ENCODE measurements around the gene NUCB1. TPM values are rescaled to one million over a fixed set of nuclear protein-coding genes. Genes with fewer than 3 reads are reported as not detected.
"Not testable (repeated sequence)": the region's sequence is repeated elsewhere in the genome, so short reads cannot be mapped to it uniquely, and the experiment has no call there.

NUCB1 gene
- total RNA-seq, 1 donor: 300 TPM

DNA sequence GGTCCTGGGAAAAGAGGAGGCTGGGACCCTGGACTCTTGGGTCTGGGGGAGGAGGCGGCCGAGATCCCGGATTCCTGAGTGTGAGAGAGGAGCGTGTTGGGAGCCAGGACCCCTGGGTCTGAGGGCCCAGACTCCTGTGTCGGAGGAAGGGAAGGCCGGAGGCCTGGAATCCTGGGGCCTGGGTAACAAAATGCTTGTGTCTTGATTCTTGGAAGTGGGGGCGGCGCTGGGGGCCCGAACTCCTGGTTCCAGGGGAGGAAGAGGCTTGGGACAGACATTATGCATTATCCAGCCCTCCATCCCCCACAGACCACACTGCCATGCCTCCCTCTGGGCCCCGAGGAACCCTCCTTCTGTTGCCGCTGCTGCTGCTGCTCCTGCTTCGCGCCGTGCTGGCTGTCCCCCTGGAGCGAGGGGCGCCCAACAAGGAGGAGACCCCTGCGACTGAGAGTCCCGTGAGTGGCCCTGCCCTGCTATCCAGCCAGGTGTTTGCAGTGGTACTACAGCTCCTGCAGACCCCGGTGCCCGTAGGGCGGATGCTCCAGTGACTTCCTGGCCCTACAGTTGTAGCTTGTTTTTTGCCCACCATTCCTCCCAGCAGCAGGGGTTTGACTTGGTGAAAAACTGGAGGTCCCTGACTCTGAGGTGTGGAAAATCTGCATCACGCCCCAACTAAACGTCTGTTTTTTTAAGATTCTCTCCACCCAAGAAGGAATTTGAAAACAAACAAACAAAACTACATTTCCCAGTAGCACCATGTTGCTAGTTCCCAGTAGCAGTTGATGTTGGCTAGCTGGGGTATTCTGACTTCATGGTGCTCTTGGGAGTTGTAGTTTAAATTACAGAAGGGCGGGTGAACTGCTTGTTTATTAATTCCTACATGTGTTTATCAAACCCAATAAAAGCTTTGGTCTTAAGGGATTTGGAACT, 630 bp downstream of the NUCB1 start:
- Histone ChIP-seq H3K36me3 (ENCODE audit: insufficient read depth, low read length) (peaks cover 15% of the 10 kb centered on the region), H2AFZ (ENCODE audit: low read length) (peak overlapping the region; percentile 83), H3K9me3 (ENCODE audit: low read depth, low read length) (no peaks in the 10 kb centered on the region), H3K4me1 (ENCODE audit: insufficient read depth, low read length) (peaks cover 8% of the 10 kb centered on the region), H3K4me3 (ENCODE audit: insufficient read depth, low read length) (peak overlapping the region; percentile 93), H3K27ac (ENCODE audit: low read depth, low read length) (peak overlapping the region; percentile 81), H3K79me2 (ENCODE audit: insufficient read depth, low read length) (peaks cover 34% of the 10 kb centered on the region), H4K20me1 (ENCODE audit: insufficient read depth, low read length) (peaks cover 11% of the 10 kb centered on the region), H3K27me3 (ENCODE audit: insufficient read depth, low read length) (no peaks in the 10 kb centered on the region), H3K4me2 (ENCODE audit: insufficient read depth, low read length) (peak overlapping the region; percentile 97)
- peak; percentile 96 for DNase-seq (ENCODE audit: insufficient read length, low spot score, missing footprints)
- TF ChIP-seq, protein P1, sequence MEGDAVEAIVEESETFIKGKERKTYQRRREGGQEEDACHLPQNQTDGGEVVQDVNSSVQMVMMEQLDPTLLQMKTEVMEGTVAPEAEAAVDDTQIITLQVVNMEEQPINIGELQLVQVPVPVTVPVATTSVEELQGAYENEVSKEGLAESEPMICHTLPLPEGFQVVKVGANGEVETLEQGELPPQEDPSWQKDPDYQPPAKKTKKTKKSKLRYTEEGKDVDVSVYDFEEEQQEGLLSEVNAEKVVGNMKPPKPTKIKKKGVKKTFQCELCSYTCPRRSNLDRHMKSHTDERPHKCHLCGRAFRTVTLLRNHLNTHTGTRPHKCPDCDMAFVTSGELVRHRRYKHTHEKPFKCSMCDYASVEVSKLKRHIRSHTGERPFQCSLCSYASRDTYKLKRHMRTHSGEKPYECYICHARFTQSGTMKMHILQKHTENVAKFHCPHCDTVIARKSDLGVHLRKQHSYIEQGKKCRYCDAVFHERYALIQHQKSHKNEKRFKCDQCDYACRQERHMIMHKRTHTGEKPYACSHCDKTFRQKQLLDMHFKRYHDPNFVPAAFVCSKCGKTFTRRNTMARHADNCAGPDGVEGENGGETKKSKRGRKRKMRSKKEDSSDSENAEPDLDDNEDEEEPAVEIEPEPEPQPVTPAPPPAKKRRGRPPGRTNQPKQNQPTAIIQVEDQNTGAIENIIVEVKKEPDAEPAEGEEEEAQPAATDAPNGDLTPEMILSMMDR (IDR thresholded peaks at IDR 0.05; ENCODE audit: extremely low read depth, low read depth, low read length): no peak

DNA sequence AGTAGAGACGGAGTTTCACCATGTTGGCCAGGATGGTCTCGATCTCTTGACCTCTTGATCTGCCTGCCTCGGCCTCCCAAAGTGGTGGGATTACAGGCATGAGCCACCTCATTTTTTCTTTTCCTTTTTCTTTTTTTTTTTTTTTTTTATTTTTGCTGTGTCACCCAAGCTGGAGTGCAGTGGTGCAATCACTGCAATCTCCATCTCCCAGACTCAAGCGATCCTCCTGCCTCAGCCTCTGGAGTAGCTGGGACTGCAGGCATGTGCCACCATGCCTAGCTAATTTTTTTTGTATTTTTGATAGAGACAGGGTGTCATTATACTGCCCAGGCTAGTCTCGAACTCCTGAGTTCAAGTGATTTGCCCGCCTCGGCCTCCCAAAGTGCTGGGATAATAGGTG, 2.2 kb downstream of the NUCB1 start:
- H3K27ac ChIP-seq (ENCODE audit: low read depth, low read length); DNase-seq (ENCODE audit: insufficient read length, low spot score, missing footprints); H3K4me3 ChIP-seq (ENCODE audit: insufficient read depth, low read length); H3K4me1 ChIP-seq (ENCODE audit: insufficient read depth, low read length); H3K9me3 ChIP-seq (ENCODE audit: low read depth, low read length); H3K4me2 ChIP-seq (ENCODE audit: insufficient read depth, low read length); H3K27me3 ChIP-seq (ENCODE audit: insufficient read depth, low read length); H2AFZ ChIP-seq (ENCODE audit: low read length): not testable (repeated sequence)
- H4K20me1 ChIP-seq (ENCODE audit: insufficient read depth, low read length): peaks cover 11% of the 10 kb centered on the region
- peaks cover 21% of the 10 kb centered on the region for H3K36me3 ChIP-seq (ENCODE audit: insufficient read depth, low read length)
- H3K79me2 ChIP-seq (ENCODE audit: insufficient read depth, low read length): peaks cover 34% of the 10 kb centered on the region

DNA sequence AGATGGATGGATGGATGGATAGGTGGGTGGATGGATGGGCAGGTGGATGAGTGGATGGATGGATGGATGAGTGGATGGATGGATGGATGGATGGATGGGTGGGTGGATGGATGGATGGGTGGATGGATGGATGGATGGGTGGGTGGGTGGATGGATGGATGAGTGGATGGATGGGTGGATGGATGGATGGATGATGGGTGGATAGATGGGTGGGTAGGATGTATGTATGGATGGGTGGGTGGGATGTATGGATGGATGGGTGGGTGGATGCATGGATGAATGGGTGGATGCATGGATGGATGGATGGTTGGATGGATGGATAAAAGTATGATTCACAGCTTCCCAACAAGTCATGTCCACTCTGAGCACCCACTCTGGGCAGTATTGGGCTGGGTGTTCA, 3.7 kb downstream of the NUCB1 start:
- H2AFZ ChIP-seq (ENCODE audit: low read length); DNase-seq (ENCODE audit: insufficient read length, low spot score, missing footprints); H3K4me3 ChIP-seq (ENCODE audit: insufficient read depth, low read length); H3K4me1 ChIP-seq (ENCODE audit: insufficient read depth, low read length); H3K9me3 ChIP-seq (ENCODE audit: low read depth, low read length); H3K4me2 ChIP-seq (ENCODE audit: insufficient read depth, low read length); H3K27me3 ChIP-seq (ENCODE audit: insufficient read depth, low read length); H3K27ac ChIP-seq (ENCODE audit: low read depth, low read length): not testable (repeated sequence)
- H3K79me2 ChIP-seq (ENCODE audit: insufficient read depth, low read length): peaks cover 34% of the 10 kb centered on the region
- H3K36me3 ChIP-seq (ENCODE audit: insufficient read depth, low read length): peaks cover 23% of the 10 kb centered on the region
- H4K20me1 ChIP-seq (ENCODE audit: insufficient read depth, low read length): peaks cover 11% of the 10 kb centered on the region

DNA sequence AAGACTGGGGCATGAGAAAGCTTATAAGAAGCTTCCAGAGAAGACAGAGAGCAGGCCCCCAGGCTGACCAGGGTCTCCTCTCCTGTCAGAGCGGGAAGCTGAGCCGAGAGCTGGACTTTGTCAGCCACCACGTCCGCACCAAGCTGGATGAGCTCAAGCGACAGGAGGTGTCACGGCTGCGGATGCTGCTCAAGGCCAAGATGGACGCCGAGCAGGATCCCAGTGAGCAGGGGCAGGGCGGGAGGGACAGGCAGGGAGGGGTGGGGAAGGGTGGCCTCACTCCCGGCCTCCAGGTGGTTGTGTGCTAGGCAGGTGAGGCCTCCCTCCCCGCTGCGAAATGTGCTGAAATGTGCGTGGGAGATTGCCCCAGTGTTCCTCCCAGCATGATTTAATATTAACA, 5.6 kb downstream of the NUCB1 start:
- Histone ChIP-seq H2AFZ (ENCODE audit: low read length) (no peak overlapping the region), H3K79me2 (ENCODE audit: insufficient read depth, low read length) (peaks cover 28% of the 10 kb centered on the region), H3K4me1 (ENCODE audit: insufficient read depth, low read length) (peaks cover 8% of the 10 kb centered on the region), H3K27ac (ENCODE audit: low read depth, low read length) (no peak overlapping the region), H3K36me3 (ENCODE audit: insufficient read depth, low read length) (peaks cover 32% of the 10 kb centered on the region), H3K9me3 (ENCODE audit: low read depth, low read length) (no peaks in the 10 kb centered on the region), H3K27me3 (ENCODE audit: insufficient read depth, low read length) (no peaks in the 10 kb centered on the region), H3K4me2 (ENCODE audit: insufficient read depth, low read length) (no peak overlapping the region), H4K20me1 (ENCODE audit: insufficient read depth, low read length) (peaks cover 11% of the 10 kb centered on the region), H3K4me3 (ENCODE audit: insufficient read depth, low read length) (no peak overlapping the region)
- TF ChIP-seq, protein P1 (IDR thresholded peaks at IDR 0.05; ENCODE audit: extremely low read depth, low read depth, low read length): no peak
- DNase-seq (ENCODE audit: insufficient read length, low spot score, missing footprints): no peak

DNA sequence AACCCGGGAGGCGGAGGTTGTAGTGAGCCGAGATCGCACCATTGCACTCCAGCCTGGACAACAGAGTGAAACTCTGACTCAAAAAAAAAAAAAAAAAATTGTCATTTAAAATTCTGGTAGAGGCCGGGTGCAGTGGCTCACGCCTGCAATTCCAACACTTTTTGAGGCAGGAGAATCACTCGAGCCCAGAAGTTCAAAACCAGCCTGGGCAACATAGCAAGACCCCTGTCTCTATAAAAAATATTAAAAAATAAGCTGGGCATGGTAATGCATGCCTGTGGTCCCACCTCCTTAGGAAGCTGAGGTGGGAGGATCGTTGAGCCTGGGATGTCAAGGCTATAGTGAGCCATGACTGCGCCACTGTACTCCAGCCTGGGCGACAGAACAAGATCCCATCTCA, 6.2 kb downstream of the NUCB1 start:
- DNase-seq (ENCODE audit: insufficient read length, low spot score, missing footprints): no peak
- Histone ChIP-seq H3K79me2 (ENCODE audit: insufficient read depth, low read length) (peaks cover 21% of the 10 kb centered on the region), H2AFZ (ENCODE audit: low read length) (no peak overlapping the region), H4K20me1 (ENCODE audit: insufficient read depth, low read length) (peaks cover 11% of the 10 kb centered on the region), H3K4me2 (ENCODE audit: insufficient read depth, low read length) (no peak overlapping the region), H3K4me1 (ENCODE audit: insufficient read depth, low read length) (peaks cover 2% of the 10 kb centered on the region), H3K4me3 (ENCODE audit: insufficient read depth, low read length) (no peak overlapping the region), H3K27ac (ENCODE audit: low read depth, low read length) (no peak overlapping the region), H3K9me3 (ENCODE audit: low read depth, low read length) (no peaks in the 10 kb centered on the region), H3K27me3 (ENCODE audit: insufficient read depth, low read length) (no peaks in the 10 kb centered on the region), H3K36me3 (ENCODE audit: insufficient read depth, low read length) (peaks cover 39% of the 10 kb centered on the region)
- TF ChIP-seq, protein P1 (IDR thresholded peaks at IDR 0.05; ENCODE audit: extremely low read depth, low read depth, low read length): no peak

All from osteoblast (primary cell).